ENCODE results near the gene NRN1. TPM values are rescaled to one million over a fixed set of nuclear protein-coding genes. Genes with fewer than 3 reads are reported as not detected.

NRN1 gene
- total and polyA plus RNA-seq, 12 donors: 1.1 to 13.6 (median 5.4) TPM

GRCh38 chr6:6008089-6008647, 1.4 kb upstream of the NRN1 start:
- peaks cover 69% of the 10 kb centered on the region for H3K27me3 ChIP-seq
- DNase-seq: no peak
- no peaks in the 10 kb centered on the region for H3K9me3 ChIP-seq (replicated peaks in 1 of 3)
- no peaks in the 10 kb centered on the region for H3K36me3 ChIP-seq (replicated peaks in 1 of 2)
- peak overlapping the region in 1 of 5 donors; percentile 30 for H3K27ac ChIP-seq
- TF ChIP-seq POLR2A (IDR thresholded peaks at IDR 0.05) (no peak), CTCF (IDR thresholded peaks at IDR 0.05) (no peak)
- WGBS, 4 donors: 3 to 8% (median 5%) methylated on average over 14 to 18 of the region's 18 CpGs
- H3K4me1 ChIP-seq (replicated peaks in 1 of 2): peaks cover 8 to 23% of the 10 kb centered on the region in 2 donors
- intact Hi-C loops (cut with DNase I): no loop called here
- H3K4me3 ChIP-seq: peak overlapping the region in 2 of 4 donors; percentile 22 to 55

- intact Hi-C loops (cut with DNase I): no loop called here
These were observed 802 bp upstream of the NRN1 start for GRCh38 chr6:6007366-6008088.

GRCh38 chr6:6006006-6006427, 708 bp downstream of the NRN1 start:
- Histone ChIP-seq H3K27me3 (peaks cover 87% of the 10 kb centered on the region), H3K36me3 (replicated peaks in 1 of 2) (no peaks in the 10 kb centered on the region), H3K4me1 (replicated peaks in 1 of 2) (peaks cover 8 to 23% of the 10 kb centered on the region in 2 donors), H3K4me3 (peak overlapping the region in 1 of 4 donors; percentile 39), H3K27ac (no peak overlapping the region), H3K9me3 (replicated peaks in 1 of 3) (no peaks in the 10 kb centered on the region)
- 9 to 13% (median 11%) methylated on average over 10 of the region's 10 CpGs for WGBS, 4 donors
- TF ChIP-seq CTCF (IDR thresholded peaks at IDR 0.05) (no peak), POLR2A (IDR thresholded peaks at IDR 0.05) (no peak)
- DNase-seq: no peak
- intact Hi-C loops (cut with DNase I): no loop called here

More at GRCh38 chr6:6007366-6008088, 802 bp upstream of the NRN1 start:
- WGBS, 4 donors: 4 to 8% (median 5%) methylated on average over 16 to 57 of the region's 57 CpGs
- no peak for DNase-seq
- no peaks in the 10 kb centered on the region for H3K36me3 ChIP-seq (replicated peaks in 1 of 2)
- peak overlapping the region in 1 of 4 donors; percentile 39 for H3K4me3 ChIP-seq
- no peaks in the 10 kb centered on the region for H3K9me3 ChIP-seq (replicated peaks in 1 of 3)
- H3K4me1 ChIP-seq (replicated peaks in 1 of 2): peaks cover 8 to 23% of the 10 kb centered on the region in 2 donors
- H3K27me3 ChIP-seq: peaks cover 72% of the 10 kb centered on the region
- no peak for TF ChIP-seq POLR2A (IDR thresholded peaks at IDR 0.05)
- TF ChIP-seq CTCF (IDR thresholded peaks at IDR 0.05): no peak
- H3K27ac ChIP-seq: peak overlapping the region in 1 of 5 donors; percentile 60

- Histone ChIP-seq H3K4me3 (peak overlapping the region in 1 of 4 donors; percentile 39), H3K4me1 (replicated peaks in 1 of 2) (peaks cover 8 to 23% of the 10 kb centered on the region in 2 donors), H3K27ac (no peak overlapping the region), H3K9me3 (replicated peaks in 1 of 3) (no peaks in the 10 kb centered on the region), H3K27me3 (peaks cover 92% of the 10 kb centered on the region), H3K36me3 (replicated peaks in 1 of 2) (no peaks in the 10 kb centered on the region)
- intact Hi-C loops (cut with DNase I): no loop called here
- no peak for DNase-seq
- WGBS, 4 donors: 9 to 14% (median 13%) methylated on average over 13 of the region's 13 CpGs
- no peak for TF ChIP-seq CTCF (IDR thresholded peaks at IDR 0.05)
- TF ChIP-seq POLR2A (IDR thresholded peaks at IDR 0.05): no peak
These were observed 1.4 kb downstream of the NRN1 start for GRCh38 chr6:6005051-6006005.

Measured in adrenal gland (tissue), 12 donors.